Germinal center (tissue), 1 donor: ENCODE measurements around the gene PTPRD.
"Not testable (repeated sequence)": the region's sequence is repeated elsewhere in the genome, so short reads cannot be mapped to it uniquely, and the experiment has no call there.

ENCODE experiments used
- DNase-seq: peaks from one replicate; pipeline ENCODE4 v3.0.0; 2012; ENCODE audit warnings: mixed read lengths, low spot score

PTPRD gene

GRCh38 chr9:9319007-9319406 is 1293.8 kb downstream of the PTPRD start:
- DNase-seq = no peak

GRCh38 chr9:9310743-9311142 is 1302.1 kb downstream of the PTPRD start:
- DNase-seq = not testable (repeated sequence)

- no peak for DNase-seq
These were observed 1307.2 kb downstream of the PTPRD start for GRCh38 chr9:9305600-9305999.

- no peak for DNase-seq
These were observed 1313.7 kb downstream of the PTPRD start for GRCh38 chr9:9299134-9299533.

GRCh38 chr9:9286001-9286400 is 1326.8 kb downstream of the PTPRD start:
- no peak for DNase-seq

- no peak for DNase-seq
These were observed 1328.6 kb downstream of the PTPRD start for GRCh38 chr9:9284201-9284600.

- no peak for DNase-seq
These were observed 1329.4 kb downstream of the PTPRD start for GRCh38 chr9:9283159-9283986.

- no peak for DNase-seq
These were observed 1337.2 kb downstream of the PTPRD start for GRCh38 chr9:9275601-9276000.

- DNase-seq = no peak
These were observed 1354.8 kb downstream of the PTPRD start for GRCh38 chr9:9257999-9258498.

- no peak for DNase-seq
These were observed 1366.1 kb downstream of the PTPRD start for GRCh38 chr9:9246726-9247125.

- DNase-seq = no peak
These were observed 1380.9 kb downstream of the PTPRD start for GRCh38 chr9:9231946-9232345.

- DNase-seq = no peak
These were observed 1383.5 kb downstream of the PTPRD start for GRCh38 chr9:9229269-9229668.

- no peak for DNase-seq
These were observed 1389.6 kb downstream of the PTPRD start for GRCh38 chr9:9223175-9223574.

GRCh38 chr9:9222730-9223129 is 1390.1 kb downstream of the PTPRD start:
- DNase-seq = no peak

GRCh38 chr9:9216934-9217333 is 1395.9 kb downstream of the PTPRD start:
- no peak for DNase-seq

- DNase-seq = no peak
These were observed 1397.8 kb downstream of the PTPRD start for GRCh38 chr9:9215050-9215449.

- DNase-seq = no peak
These were observed 1398.7 kb downstream of the PTPRD start for GRCh38 chr9:9214066-9214465.

GRCh38 chr9:9212963-9213362 is 1399.8 kb downstream of the PTPRD start:
- DNase-seq = no peak

GRCh38 chr9:9202276-9202675 is 1410.5 kb downstream of the PTPRD start:
- no peak for DNase-seq

GRCh38 chr9:9186086-9186485 is 1426.7 kb downstream of the PTPRD start:
- DNase-seq = no peak

- no peak for DNase-seq
These were observed 1430.4 kb downstream of the PTPRD start for GRCh38 chr9:9182431-9182830.

GRCh38 chr9:9177081-9177480 is 1435.7 kb downstream of the PTPRD start:
- DNase-seq = no peak

- no peak for DNase-seq
These were observed 1438.4 kb downstream of the PTPRD start for GRCh38 chr9:9174358-9174757.

GRCh38 chr9:9173264-9173663 is 1439.5 kb downstream of the PTPRD start:
- DNase-seq = no peak
